Kidney tubule cell (primary cell): ENCODE results near the gene ZCCHC2.

Experiments
- DNase-seq: peaks from one replicate; pipeline ENCODE4 v3.0.0-alpha.2; 2018; ENCODE audit warnings: low spot score

The ZCCHC2 gene

GRCh38 chr18:62610351-62610700 is 87.5 kb downstream of the ZCCHC2 start:
- DNase-seq = no peak

- DNase-seq = no peak
These were observed 88.0 kb downstream of the ZCCHC2 start for GRCh38 chr18:62610701-62611411.

- no peak for DNase-seq
These were observed 88.8 kb downstream of the ZCCHC2 start for GRCh38 chr18:62611453-62612288.

GRCh38 chr18:62612289-62612645 is 89.4 kb downstream of the ZCCHC2 start:
- DNase-seq = no peak

GRCh38 chr18:62612776-62613175 is 90.0 kb downstream of the ZCCHC2 start:
- no peak for DNase-seq

- no peak for DNase-seq
These were observed 91.7 kb downstream of the ZCCHC2 start for GRCh38 chr18:62614494-62614893.

- DNase-seq = no peak
These were observed 93.5 kb downstream of the ZCCHC2 start for GRCh38 chr18:62616331-62616805.

- no peak for DNase-seq
These were observed 95.2 kb downstream of the ZCCHC2 start for GRCh38 chr18:62617793-62618591.

- no peak for DNase-seq
These were observed 95.9 kb downstream of the ZCCHC2 start for GRCh38 chr18:62618735-62619134.

GRCh38 chr18:62621546-62621945 is 98.7 kb downstream of the ZCCHC2 start:
- DNase-seq = no peak

- no peak for DNase-seq
These were observed 102.2 kb downstream of the ZCCHC2 start for GRCh38 chr18:62625019-62625418.
